CD4-positive, alpha-beta T cell treated with Interleukin-15 for 1 hour (primary cell): Measurements from ENCODE around the gene CCDC33.

ENCODE experiments used
- DNase-seq: peaks from one replicate; pipeline ENCODE4 v3.0.0-alpha.2; 2020

Gene CCDC33

GRCh38 chr15:74259821-74260607, 23.9 kb downstream of the CCDC33 start:
- DNase-seq = no peak

- DNase-seq = no peak
Measured at GRCh38 chr15:74261041-74261440, 24.9 kb downstream of the CCDC33 start.

GRCh38 chr15:74261685-74262084, 25.6 kb downstream of the CCDC33 start:
- no peak for DNase-seq

GRCh38 chr15:74262151-74262550, 26.0 kb downstream of the CCDC33 start:
- no peak for DNase-seq

GRCh38 chr15:74262625-74263024, 26.5 kb downstream of the CCDC33 start:
- DNase-seq = no peak

- no peak for DNase-seq
Measured at GRCh38 chr15:74263466-74263865, 27.3 kb downstream of the CCDC33 start.

GRCh38 chr15:74264081-74264501, 28.0 kb downstream of the CCDC33 start:
- no peak for DNase-seq

GRCh38 chr15:74265046-74265639, 29.0 kb downstream of the CCDC33 start:
- DNase-seq = no peak

GRCh38 chr15:74268020-74268419, 31.9 kb downstream of the CCDC33 start:
- no peak for DNase-seq

- DNase-seq = no peak
Measured at GRCh38 chr15:74269362-74270035, 33.4 kb downstream of the CCDC33 start.

GRCh38 chr15:74270155-74270554, 34.0 kb downstream of the CCDC33 start:
- no peak for DNase-seq

GRCh38 chr15:74270854-74271520, 34.9 kb downstream of the CCDC33 start:
- DNase-seq = no peak

GRCh38 chr15:74272812-74273211, 36.7 kb downstream of the CCDC33 start:
- DNase-seq = no peak

- DNase-seq = no peak
Measured at GRCh38 chr15:74274470-74275038, 38.4 kb downstream of the CCDC33 start.

- DNase-seq = no peak
Measured at GRCh38 chr15:74275957-74276356, 39.8 kb downstream of the CCDC33 start.

- no peak for DNase-seq
Measured at GRCh38 chr15:74276560-74276959, 40.4 kb downstream of the CCDC33 start.

GRCh38 chr15:74277242-74277810, 41.2 kb downstream of the CCDC33 start:
- DNase-seq = no peak

- DNase-seq = no peak
Measured at GRCh38 chr15:74278207-74278606, 42.1 kb downstream of the CCDC33 start.

GRCh38 chr15:74281147-74282133, 45.3 kb downstream of the CCDC33 start:
- DNase-seq = no peak

- no peak for DNase-seq
Measured at GRCh38 chr15:74283368-74283767, 47.2 kb downstream of the CCDC33 start.

GRCh38 chr15:74289671-74290070, 53.5 kb downstream of the CCDC33 start:
- no peak for DNase-seq
